ENCODE data around the gene DNAJC22.

GRCh38 chr12:49334681-49335080 lies 12.0 kb upstream of the DNAJC22 start:
- TF ChIP-seq POLR2A (IDR thresholded peaks at IDR 0.05) (no peak), CTCF (IDR thresholded peaks at IDR 0.05) (no peak)

All from Peyer's patch (tissue), 4 donors.